Common myeloid progenitor, CD34-positive (primary cell): Measurements from ENCODE around the gene PLK5.

ENCODE experiments used
- CTCF ChIA-PET: fragments of 350-600 bp; sonication (Branson Sonifier 250); formaldehyde crosslinking; loops from one replicate; lab custom pipeline; 2021; ENCODE audit warnings: antibody characterized with exemption; lab: Charles Lee
- POLR2A ChIA-PET: fragments of 350-600 bp; sonication (Branson Sonifier 250); formaldehyde crosslinking; loops from one replicate; lab custom pipeline; 2021; ENCODE audit warnings: antibody characterized with exemption; lab: Charles Lee
- DNase-seq, 3 donors: peaks; one replicate each; pipeline versions ENCODE4 v3.0.0 to v3.0.0-alpha.2; 2013
- H3K27ac ChIP-seq, 2 experiments: 1 replicate in 1 of 2; 2 replicates in 1 of 2; pipeline ENCODE4 v1.7.0; 2013; ENCODE audit warnings: inconsistent platforms in 2 of 2, low read length in 2 of 2, mild to moderate bottlenecking in 2 of 2, low read depth in 1 of 2, moderate library complexity in 1 of 2; ENCODE audit not compliant: severe bottlenecking in 2 of 2, insufficient read depth in 1 of 2, poor library complexity in 1 of 2
- H3K27me3 ChIP-seq, 5 experiments: replicated peaks in 2 of 5; 1 replicate in 3 of 5; 2 replicates in 2 of 5; pipeline versions ENCODE4 v1.6.1 to v1.7.0; 2013; ENCODE audit warnings: low read length in 4 of 5, mild to moderate bottlenecking in 2 of 5, moderate library complexity in 2 of 5, inconsistent platforms in 1 of 5; ENCODE audit not compliant: insufficient read depth in 5 of 5, control insufficient read depth in 4 of 5
- H3K36me3 ChIP-seq, 4 experiments: 1 replicate in 2 of 4; 2 replicates in 2 of 4; pipeline versions ENCODE4 v1.6.1 to v1.7.0; 2013; ENCODE audit warnings: low read length in 3 of 4, control low read depth in 1 of 4, mild to moderate bottlenecking in 1 of 4; ENCODE audit not compliant: control insufficient read depth in 4 of 4, insufficient read depth in 4 of 4
- H3K4me1 ChIP-seq, 4 experiments: 1 replicate in 3 of 4; 2 replicates in 1 of 4; pipeline versions ENCODE4 v1.6.1 to v1.7.1; 2013; ENCODE audit warnings: low read length in 3 of 4, mild to moderate bottlenecking in 3 of 4, control low read depth in 1 of 4, inconsistent platforms in 1 of 4, moderate library complexity in 1 of 4; ENCODE audit not compliant: control insufficient read depth in 4 of 4, insufficient read depth in 4 of 4; ENCODE audit errors: control extremely low read depth in 1 of 4
- H3K4me3 ChIP-seq, 7 experiments: 1 replicate in 4 of 7; 2 replicates in 3 of 7; pipeline versions ENCODE4 v1.5.1 to v1.7.0; 2013; ENCODE audit warnings: mild to moderate bottlenecking in 7 of 7, low read length in 6 of 7, moderate library complexity in 6 of 7, inconsistent platforms in 2 of 7, low read depth in 2 of 7, control low read depth in 1 of 7; ENCODE audit not compliant: insufficient read depth in 4 of 7, control insufficient read depth in 1 of 7; ENCODE audit errors: extremely low read depth in 1 of 7
- H3K9me3 ChIP-seq, 5 experiments: 1 replicate in 4 of 5; 2 replicates in 1 of 5; pipeline versions ENCODE4 v1.6.1 to v1.7.1; 2013; ENCODE audit warnings: low read length in 4 of 5, mild to moderate bottlenecking in 2 of 5, inconsistent platforms in 1 of 5, low read depth in 1 of 5, moderate library complexity in 1 of 5; ENCODE audit not compliant: control insufficient read depth in 4 of 5, insufficient read depth in 2 of 5; ENCODE audit errors: control extremely low read depth in 1 of 5
- WGBS: methylation state at CpG from one replicate; pipeline ENCODE4 v1.1.5; 2013; ENCODE audit not compliant: insufficient coverage; 5-methylcytosine and 5-hydroxymethylcytosine counted together

Gene PLK5

GRCh38 chr19:1580957-1581356 lies 57.1 kb downstream of the PLK5 start:
- 98% methylated on average over 22 of the region's 22 CpGs for WGBS
- POLR2A ChIA-PET = no interaction called here
- Histone ChIP-seq H3K27me3 (no peaks in the 10 kb centered on the region), H3K4me3 (no peak overlapping the region), H3K27ac (no peak overlapping the region), H3K4me1 (no peaks in the 10 kb centered on the region), H3K9me3 (no peaks in the 10 kb centered on the region), H3K36me3 (peaks cover 5 to 82% (median 55%) of the 10 kb centered on the region in 4 experiments)
- DNase-seq = no peak
- CTCF ChIA-PET = interaction anchor here (0.6 kb wide), 1 partner anchor 43 kb away, joined by 3 read pairs; no protein-coding TSS in a partner anchor

- Histone ChIP-seq H3K4me3 (no peak overlapping the region), H3K36me3 (peaks cover 5 to 71% (median 48%) of the 10 kb centered on the region in 4 experiments), H3K4me1 (no peaks in the 10 kb centered on the region), H3K27me3 (no peaks in the 10 kb centered on the region), H3K9me3 (no peaks in the 10 kb centered on the region), H3K27ac (no peak overlapping the region)
- WGBS = 91% methylated on average over 9 of the region's 9 CpGs
- DNase-seq = no peak
- ChIA-PET CTCF (no interaction called here), POLR2A (no interaction called here)
These were observed 58.3 kb downstream of the PLK5 start for GRCh38 chr19:1582201-1582600.

GRCh38 chr19:1584500-1585242 lies 60.8 kb downstream of the PLK5 start:
- Histone ChIP-seq H3K27ac (no peak overlapping the region), H3K27me3 (no peaks in the 10 kb centered on the region), H3K4me3 (no peak overlapping the region), H3K9me3 (no peaks in the 10 kb centered on the region), H3K36me3 (peaks cover 5 to 53% (median 39%) of the 10 kb centered on the region in 4 experiments), H3K4me1 (peaks cover 0 to 2% (median 0%) of the 10 kb centered on the region in 4 experiments)
- CTCF ChIA-PET = interaction anchor here (0.9 kb wide), 1 partner anchor 21 kb away, joined by 3 read pairs; no protein-coding TSS in a partner anchor
- WGBS = 97% methylated on average over 83 of the region's 87 CpGs
- POLR2A ChIA-PET = no interaction called here
- no peak for DNase-seq

- H3K36me3 ChIP-seq = peaks cover 5 to 52% (median 35%) of the 10 kb centered on the region in 4 experiments
- H3K9me3 ChIP-seq = no peaks in the 10 kb centered on the region
- peaks cover 0 to 7% (median 2%) of the 10 kb centered on the region in 4 experiments for H3K4me1 ChIP-seq
- 95% methylated on average over 7 of the region's 13 CpGs for WGBS
- H3K27ac ChIP-seq = no peak overlapping the region
- ChIA-PET CTCF (no interaction called here), POLR2A (no interaction called here)
- H3K4me3 ChIP-seq = no peak overlapping the region
- no peaks in the 10 kb centered on the region for H3K27me3 ChIP-seq
- no peak for DNase-seq
These were observed 61.3 kb downstream of the PLK5 start for GRCh38 chr19:1585243-1585580.
